HG03442 (cell line): ENCODE data around the gene IFIH1.
A peak's percentile ranks its signal among the peaks of the same experiment; 100 is the strongest.

Source experiments
- ATAC-seq: cut with Tn5 transposase; IDR thresholded peaks from one replicate; pipeline ENCODE4 v1.9.1; 2021; ENCODE audit warnings: mild to moderate bottlenecking, moderate library complexity; ENCODE audit not compliant: unreplicated experiment

Gene IFIH1

DNA sequence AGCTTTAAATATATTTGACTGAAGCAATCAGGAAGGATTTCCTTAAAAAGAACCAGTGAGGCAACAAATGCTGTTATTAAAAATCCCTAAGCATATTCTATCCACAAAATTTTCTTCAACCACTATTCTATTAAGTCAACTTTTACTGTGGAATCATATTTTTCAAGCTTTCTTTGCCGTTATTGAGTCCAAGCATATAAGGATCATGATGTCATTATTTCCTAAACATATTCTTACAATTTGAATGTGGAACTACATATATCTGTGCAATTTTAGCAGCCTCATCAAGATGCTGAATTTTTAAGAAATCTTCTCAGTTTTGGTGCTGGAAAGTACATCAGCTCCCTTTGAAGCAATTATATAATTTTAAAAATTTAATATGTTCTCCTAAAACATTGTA is 5.6 kb downstream of the IFIH1 start:
- ATAC-seq, result no peak

GRCh38 chr2:162308747-162309503 is 9.6 kb downstream of the IFIH1 start:
- ATAC-seq, result peak; percentile 74

- ATAC-seq, result no peak
Measured at GRCh38 chr2:162305901-162306300, 12.6 kb downstream of the IFIH1 start.

GRCh38 chr2:162301877-162302276 is 16.6 kb downstream of the IFIH1 start:
- ATAC-seq, result no peak

DNA sequence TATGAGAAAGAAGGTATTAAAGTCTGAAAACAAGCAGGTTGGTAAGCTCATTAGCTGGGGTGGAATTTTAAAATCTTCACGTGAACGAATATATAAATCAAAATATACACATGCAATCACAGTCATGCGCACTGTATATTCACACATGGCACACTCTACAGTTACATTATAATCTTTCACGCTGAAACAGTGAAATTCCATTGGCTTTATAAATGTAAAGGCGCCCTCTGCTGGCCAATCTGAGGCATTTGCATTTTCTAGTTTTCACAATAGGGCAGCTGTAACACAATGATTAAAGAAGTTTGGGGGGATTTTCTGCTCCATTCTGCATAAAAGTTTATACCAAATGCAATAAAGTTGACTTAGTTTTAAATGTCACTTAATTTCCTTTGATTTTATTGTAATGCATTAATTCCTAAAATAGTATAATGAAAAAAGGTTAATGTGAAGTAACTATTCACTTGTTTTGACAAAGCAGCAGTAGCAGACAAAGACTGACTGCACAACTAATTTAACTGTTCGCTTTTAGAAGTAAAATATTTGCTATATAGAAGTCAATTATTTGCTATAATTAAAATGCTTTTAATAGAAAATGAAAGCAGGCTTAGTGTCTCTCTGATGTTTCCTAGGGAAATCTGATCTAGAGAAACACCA is 17.2 kb downstream of the IFIH1 start:
- peak; percentile 76 for ATAC-seq

DNA sequence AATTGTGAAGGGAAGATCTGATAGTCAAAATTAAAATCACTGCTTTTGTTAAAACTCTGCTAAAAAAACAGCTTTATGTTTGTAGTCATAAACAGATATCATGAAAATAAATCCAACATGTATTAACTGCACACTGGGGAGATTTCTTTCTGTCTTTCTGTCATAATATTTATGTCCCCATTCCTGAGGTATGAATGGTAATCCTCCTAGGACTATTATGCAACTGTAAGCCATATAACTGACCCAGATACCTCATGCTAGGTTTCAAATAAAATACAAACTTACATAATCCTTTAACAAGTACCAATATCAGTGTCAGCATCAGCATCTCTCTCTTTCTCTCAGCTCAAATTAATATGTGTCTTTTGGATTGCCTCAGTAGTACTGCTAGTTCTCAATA is 18.2 kb downstream of the IFIH1 start:
- ATAC-seq, result no peak

GRCh38 chr2:162298669-162299335 is 19.7 kb downstream of the IFIH1 start:
- no peak for ATAC-seq

DNA sequence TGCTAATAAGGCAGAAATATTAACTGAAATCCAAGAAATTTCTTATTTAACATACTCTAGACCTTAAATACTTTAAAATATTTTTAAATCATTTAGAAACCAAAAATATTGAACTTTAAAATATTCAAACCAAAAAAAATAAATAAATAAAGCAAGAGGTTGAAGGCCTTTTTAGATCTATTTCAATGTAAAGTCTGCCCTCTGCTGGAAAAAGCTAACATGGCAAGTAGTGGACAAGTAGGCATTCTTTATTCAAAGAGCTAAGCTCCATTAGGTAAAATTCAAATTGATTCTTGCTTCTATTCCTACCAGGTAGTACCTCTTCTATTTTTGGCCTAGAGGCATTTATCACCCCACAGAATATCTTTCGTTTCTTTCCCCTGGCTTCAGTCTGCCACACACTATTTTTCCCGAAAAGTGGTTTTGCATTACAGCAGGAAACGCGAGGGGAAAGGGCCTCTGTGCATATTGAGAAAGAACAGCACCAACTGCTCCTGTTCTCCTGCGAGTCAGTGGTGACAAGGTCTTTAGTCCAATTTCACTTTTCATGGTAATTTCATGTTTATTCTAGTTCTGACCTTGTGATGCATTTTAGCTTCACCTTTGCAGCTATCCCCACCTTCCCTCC is 20.4 kb downstream of the IFIH1 start:
- ATAC-seq, result peak; percentile 51

DNA sequence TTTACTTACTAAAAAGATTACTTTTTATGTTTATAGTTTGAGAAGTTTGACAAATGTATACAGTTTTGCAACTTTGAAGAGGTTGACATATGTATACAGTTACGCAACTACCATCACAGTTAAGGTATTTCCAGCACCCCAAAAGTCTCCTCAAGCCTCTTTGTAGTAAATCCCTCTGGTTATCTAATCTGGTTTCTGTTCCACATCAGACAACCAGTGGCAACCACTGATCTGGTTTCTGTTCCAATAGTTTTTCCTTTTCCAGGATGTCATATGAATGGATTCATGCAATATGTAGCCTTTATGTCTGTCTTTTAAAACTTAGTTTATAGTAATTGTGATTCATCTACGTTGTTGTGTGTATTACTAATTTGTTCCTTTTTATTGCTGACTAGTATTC is 23.5 kb downstream of the IFIH1 start:
- no peak for ATAC-seq

DNA sequence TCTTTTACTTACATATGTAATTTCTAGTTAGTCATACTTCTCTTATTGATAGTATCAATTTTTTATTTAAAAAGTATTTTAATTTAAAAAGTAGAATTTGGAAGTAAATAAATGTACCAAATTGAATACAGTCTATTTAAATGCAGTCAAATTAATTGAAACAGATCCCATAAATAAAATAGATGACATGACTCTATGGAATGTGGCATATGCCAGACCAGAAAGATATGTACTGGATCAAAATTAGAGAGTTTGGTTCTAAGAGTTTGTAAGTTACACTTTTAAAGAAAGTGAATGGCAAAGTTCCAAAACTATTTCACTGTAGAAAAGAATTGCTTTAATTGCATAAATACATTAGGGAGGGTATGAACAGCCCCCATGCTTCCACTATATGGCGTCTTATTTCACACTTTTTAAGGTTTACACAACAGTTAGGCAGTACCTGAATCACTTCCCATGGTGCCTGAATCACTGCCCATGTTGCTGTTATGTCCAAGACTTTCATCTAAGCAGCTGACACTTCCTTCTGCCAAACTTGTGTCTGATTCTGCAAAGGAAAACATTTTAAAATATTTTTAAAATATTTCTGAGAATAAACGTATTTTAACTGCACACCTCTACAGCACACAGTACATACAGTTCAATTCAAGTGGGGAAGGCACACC is 25.2 kb downstream of the IFIH1 start:
- no peak for ATAC-seq

GRCh38 chr2:162291748-162292147 is 26.7 kb downstream of the IFIH1 start:
- no peak for ATAC-seq

- ATAC-seq, result no peak
Measured at GRCh38 chr2:162282765-162283425, 35.6 kb downstream of the IFIH1 start.

GRCh38 chr2:162280654-162281053 is 37.8 kb downstream of the IFIH1 start:
- no peak for ATAC-seq

DNA sequence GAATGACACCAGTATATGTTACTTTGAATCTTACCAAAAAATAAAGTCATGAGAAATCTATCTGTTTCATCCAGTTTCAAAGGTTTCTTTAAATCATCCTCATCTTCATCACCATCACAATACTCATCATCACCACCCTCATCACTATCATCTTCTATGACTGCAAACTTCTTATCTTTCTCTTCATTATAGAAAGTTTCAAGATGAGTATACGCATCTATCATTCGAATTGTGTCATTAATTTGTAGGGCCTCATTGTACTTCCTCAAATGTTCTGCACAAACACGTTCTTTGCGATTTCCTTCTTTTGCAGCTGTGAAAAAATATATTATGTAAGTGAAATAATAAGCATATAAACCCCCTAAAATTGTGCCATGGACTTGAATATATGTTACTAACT is 41.1 kb downstream of the IFIH1 start:
- no peak for ATAC-seq

DNA sequence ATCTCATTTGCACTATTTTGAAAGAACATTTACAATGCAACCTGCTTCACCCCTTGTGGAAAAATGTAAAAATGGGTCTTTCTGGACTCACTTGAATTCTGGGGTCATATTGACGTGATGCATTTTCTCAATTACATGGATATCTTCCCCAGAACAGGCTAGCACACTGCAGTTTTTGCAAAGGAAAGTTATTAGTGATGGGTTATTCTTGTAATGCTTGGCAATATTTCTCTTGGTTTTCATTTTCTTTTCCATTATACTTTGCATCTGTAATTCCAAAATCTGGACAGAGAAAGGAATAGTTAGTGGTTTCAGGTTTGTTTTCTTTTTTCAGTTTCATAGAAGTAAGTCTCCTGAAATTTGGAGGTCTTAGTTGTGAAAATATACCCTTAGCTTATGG is 50.5 kb downstream of the IFIH1 start:
- no peak for ATAC-seq

GRCh38 chr2:162267496-162267895 is 51.0 kb downstream of the IFIH1 start:
- no peak for ATAC-seq

- no peak for ATAC-seq
Measured at GRCh38 chr2:162266460-162266760, 52.1 kb downstream of the IFIH1 start.

- ATAC-seq, result no peak
Measured at GRCh38 chr2:162265666-162266459, 52.6 kb downstream of the IFIH1 start.

DNA sequence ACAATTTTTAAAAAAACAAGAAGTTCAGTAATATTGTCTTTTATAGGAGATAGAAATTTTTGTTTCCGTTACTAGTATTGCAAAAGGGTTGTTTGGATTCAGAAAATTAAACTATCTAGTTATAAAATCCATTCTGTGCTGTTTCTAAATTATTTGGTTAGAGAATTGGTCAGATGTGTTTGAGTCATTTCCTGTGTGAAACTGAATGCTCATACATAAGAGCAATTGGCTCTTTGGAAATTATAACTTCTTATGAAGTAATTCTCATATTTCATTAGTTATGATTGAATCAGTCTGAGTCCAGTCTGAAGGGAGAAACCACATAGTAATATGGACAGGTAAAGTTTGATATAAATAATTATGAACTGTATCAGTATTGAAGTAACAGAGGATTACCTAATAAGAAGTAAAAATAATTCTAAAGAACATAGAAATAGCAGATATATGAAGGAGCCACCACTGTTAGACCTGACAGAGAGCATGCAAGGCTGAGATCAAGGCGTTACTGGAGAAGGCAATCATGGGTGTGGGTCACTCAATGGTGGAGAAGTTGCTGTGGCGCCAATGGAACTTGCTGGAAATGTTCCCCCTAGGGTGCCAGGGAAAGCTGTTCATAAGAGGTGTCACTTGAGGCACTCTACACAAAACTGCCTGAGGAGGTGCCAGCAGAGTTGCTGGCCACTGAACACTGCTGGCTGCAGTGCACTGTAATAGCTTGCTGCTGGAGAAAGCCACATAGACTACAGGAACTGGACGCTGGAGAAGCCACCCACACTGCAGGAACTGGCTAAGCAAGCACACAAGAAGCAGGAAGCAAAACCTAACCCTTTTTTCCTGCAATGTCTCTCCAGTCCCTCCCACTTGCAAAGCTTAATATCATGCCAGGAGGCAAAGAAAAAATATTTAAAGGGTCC is 57.2 kb downstream of the IFIH1 start:
- peak; percentile 60 for ATAC-seq
